Measurements from ENCODE around the gene VGLL1. TPM values are rescaled to one million over a fixed set of nuclear protein-coding genes. Genes with fewer than 3 reads are reported as not detected.

The VGLL1 gene, protein sequence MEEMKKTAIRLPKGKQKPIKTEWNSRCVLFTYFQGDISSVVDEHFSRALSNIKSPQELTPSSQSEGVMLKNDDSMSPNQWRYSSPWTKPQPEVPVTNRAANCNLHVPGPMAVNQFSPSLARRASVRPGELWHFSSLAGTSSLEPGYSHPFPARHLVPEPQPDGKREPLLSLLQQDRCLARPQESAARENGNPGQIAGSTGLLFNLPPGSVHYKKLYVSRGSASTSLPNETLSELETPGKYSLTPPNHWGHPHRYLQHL
- polyA plus RNA-seq (2013, experiment 1 of 2; ENCODE audit: insufficient read length), result not detected
- not detected for polyA plus RNA-seq (2013, experiment 2 of 2; ENCODE audit: insufficient read length)

DNA sequence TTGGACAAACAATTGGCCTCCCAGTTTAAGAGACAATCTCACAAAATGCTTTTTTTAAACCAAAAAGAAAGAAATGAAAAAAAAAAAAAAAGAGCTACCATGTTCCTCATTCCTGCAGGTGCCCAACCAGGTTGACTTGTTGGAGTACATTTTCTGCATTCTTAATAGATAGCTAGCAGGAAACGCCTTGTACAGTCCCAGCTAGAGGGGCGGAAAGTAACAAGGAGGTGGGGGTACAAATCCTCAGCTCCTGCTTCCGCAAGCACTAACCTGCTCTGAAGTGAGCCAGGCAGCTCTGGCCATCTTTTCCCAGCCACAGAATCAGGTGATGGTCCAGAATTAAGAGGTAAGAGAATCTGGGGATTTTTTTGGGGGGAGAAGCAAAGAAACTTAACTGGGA lies at the start of gene VGLL1:
VGLL1 (plus strand) TSS at position 265 of the 400 bp plus-strand sequence. CDS start 3,806 bp downstream, outside the sequence.
- no peak for DNase-seq

DNA sequence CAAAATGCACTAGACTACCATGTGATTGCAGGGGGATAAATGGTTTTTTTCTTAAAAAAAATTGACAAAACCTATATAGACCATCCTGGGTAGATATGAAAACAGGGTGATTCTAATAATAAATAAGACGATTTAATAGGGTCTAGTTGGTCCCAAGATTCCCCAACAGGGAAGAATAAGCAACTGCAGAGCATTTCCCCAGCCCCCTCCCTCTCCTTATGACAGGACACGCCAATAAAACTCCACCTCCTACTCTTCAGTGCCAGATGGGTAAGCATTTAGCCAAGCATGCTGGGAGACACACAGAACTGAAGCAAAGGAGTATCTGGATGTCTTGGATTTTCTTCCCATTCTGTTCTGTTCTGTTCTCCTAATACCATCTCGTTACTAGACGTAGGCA lies 44.4 kb upstream of the VGLL1 start, which contains the start of gene BRS3:
BRS3 (plus strand) TSS at position 301 of the 400 bp plus-strand sequence. CDS start 168 bp downstream, outside the sequence.
- no peak for DNase-seq

GRCh38 chrX:136488706-136489105 lies 43.3 kb upstream of the VGLL1 start:
- no peak for DNase-seq

DNA sequence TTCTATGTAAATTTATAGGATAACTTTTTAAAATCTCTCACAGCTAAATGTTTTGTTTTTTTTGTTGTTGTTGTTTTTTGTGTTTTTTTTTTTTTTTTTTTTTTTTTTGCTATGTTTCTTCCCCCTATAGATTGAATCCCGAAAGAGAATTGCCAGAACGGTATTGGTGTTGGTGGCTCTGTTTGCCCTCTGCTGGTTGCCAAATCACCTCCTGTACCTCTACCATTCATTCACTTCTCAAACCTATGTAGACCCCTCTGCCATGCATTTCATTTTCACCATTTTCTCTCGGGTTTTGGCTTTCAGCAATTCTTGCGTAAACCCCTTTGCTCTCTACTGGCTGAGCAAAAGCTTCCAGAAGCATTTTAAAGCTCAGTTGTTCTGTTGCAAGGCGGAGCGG lies 40.2 kb upstream of the VGLL1 start:
- DNase-seq, result no peak

- no peak for DNase-seq
Measured at GRCh38 chrX:136493011-136493410, 39.0 kb upstream of the VGLL1 start.

DNA sequence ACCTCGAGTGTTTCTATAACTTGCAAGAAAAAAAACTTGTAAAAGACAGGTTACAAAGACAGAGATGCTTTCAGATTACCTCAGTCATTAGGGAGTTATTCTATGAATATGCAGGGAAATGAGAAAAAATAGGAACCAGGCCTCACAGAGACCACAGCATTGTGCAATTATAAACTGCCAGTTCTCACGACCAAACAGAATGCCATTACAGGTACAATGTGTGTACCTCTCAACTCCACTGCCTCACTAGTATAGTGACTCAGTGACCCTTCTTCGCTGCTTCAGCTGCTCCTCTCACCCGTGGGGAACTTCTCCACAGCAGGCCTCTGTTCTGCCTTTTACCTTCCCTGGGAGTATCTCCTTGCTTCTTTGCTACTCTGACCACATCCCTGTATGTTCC lies 37.0 kb upstream of the VGLL1 start:
- no peak for DNase-seq

DNA sequence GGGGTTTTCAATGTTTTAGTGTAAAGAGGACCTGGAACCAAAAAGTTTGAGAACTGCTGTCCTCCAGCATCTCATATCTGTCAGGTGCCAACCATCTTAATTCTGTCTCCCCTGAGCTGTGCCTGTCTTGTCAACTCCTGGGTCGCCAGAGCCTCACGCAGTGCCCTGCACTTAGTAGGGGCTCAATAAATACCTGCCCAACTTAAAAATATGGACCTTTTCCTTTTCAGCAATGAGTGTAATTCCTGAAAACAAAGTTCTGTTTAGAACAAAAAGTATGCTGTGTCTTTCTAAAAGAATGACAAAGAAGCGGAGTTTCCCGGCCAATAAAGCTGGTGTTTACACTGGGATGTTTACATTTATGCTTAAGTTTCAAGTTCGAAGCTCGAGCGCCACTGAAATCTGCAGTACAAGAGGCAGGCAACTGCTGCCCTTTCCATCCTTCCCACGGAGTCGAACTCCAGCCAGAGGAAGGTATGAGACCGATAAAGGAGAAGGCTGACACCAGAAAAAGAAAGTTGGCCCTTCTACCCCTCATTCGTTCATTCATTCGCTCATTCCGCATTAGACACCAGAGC lies 35.7 kb upstream of the VGLL1 start:
- no peak for DNase-seq

DNA sequence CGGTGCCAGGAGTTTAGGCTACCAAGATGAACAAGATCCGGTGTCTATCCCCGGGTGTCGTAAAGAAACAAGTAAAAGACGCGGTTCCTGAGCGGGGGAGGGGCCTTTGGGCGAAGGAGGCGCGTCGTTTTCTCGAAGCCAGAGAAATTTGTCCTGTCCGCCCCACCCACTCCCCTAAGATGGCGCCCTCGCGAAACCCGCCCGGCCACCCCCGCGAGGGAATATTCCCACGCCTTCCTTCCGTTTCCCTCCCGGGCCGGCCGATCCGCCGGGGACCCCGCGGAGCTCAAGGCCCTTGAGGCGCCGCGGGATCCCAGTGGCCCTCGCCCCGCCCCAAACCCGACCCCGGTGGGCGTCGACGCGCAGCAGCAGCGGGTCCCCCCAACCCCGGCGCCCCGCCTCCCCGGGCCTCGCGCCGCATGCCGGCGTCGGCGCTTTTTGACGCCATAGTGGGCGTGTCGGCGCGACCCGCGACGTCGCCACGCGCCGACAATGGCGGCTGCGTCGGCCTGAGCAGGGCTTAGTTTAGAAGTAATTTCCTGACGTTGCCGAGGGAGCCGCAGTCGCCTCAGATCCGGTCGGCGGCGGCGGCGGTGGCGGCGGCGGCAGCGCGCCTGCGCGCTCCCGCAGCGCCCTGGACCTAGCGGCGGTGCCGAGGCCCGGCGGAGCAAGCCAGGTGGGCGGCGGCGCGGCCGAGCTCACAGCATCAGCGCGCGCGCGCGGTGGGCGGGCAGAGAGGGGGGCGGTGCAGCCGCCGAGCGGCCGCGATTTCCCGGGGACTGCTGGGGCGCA lies 35.1 kb upstream of the VGLL1 start:
- DNase-seq, result peak; percentile 85

GRCh38 chrX:136497556-136498052 lies 34.4 kb upstream of the VGLL1 start, which contains the start of gene HTATSF1:
Gene HTATSF1 (plus strand): TSS chrX:136497592. CDS start chrX:136497685, 93 bp downstream.
- no peak for DNase-seq

GRCh38 chrX:136519069-136519468 lies 12.9 kb upstream of the VGLL1 start:
- no peak for DNase-seq

GRCh38 chrX:136523770-136524169 lies 8.2 kb upstream of the VGLL1 start:
- DNase-seq, result no peak

DNA sequence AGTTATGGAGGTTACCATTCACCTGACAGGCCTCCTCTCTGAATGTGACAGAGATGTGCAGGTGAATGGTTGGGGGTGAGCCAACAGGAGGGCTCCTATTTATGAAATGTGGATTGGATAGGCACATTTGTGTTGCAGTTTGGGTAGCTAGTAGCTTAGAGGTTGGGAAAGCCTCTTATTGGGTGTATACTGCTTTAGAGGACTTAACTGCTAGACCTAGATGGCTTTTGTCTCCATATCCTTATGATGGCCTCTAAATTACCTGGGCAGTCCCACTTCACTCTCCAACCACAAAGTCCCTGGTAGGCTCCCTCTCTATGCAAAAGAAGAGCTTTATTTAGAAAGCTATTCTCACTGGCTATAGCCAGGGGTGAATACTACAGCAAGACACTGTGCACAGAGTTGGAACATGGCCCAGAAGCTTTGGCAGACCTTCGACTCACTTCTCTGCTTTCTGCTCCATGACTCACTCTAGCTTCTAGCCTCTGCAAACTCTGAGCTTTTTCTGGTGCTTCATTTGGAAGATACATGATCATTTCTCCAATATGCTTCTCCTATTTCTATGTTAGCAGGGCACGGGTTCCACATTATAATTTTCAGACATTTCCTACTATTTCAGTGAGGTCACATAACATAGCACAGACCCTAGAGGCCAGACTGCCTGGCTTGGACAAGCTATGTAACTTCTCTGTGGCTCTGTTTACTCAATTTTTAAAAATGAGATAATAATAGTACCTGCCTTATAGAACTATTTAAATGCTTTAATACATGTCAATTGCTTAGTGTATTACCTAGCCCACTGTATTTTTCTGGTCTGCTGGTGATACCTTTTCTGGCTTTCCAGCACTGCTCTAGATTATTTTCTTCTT lies 6.0 kb upstream of the VGLL1 start:
- DNase-seq, result peak; percentile 78

DNA sequence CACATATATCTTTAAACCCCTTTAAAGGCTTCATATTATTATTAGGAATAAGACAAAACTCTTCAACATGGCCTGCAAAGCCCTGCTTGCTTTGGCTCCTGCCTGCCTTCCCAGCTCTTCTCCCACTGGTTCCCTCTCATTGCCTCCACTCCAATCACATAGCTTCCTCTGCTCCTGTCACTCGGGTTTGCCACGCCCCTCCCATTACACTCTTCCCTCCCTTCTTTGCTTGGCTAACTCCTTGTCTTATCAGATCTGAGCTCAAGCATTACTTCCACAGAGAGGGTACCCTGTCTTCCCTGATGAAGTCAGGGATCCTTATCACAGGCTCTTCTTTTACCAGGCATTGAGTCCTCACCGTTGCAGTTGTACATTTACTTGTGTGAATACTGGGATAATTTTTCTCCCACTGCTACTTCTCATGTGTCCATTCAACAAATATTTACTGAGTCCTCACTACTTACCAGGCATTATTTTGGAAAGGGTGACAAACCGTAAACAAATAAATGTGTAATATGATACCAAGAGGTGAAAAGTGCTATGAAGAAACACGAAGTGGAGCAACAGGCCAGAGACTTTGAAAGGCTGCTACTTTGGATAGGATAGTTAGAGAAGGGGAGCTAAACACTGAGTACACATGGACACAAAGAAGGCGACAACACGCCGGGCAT lies 3.2 kb upstream of the VGLL1 start:
- no peak for DNase-seq

- DNase-seq, result no peak
Measured at GRCh38 chrX:136529795-136530194, 2.2 kb upstream of the VGLL1 start.

- no peak for DNase-seq
Measured at GRCh38 chrX:136534131-136534530, 2.1 kb downstream of the VGLL1 start.

DNA sequence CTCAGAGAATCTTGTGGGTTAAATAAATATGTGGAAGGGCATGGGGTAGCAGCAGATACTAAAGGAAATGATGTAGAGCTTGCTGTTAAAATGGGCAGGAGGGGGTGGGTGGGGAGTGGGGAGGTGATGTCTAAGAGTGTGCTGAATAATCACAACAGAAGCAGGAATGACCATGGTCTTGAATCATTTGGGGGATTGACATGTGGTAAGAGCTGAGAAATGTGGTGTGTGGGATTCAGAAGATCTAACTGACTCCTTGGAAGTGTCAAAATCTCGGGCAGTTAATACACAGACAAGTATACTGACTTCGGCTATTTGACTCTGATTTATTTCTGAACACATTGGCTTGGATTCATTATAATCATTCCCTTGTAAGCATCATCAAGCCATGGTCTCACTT lies 6.8 kb downstream of the VGLL1 start:
- DNase-seq, result no peak

GRCh38 chrX:136540226-136540625 lies 8.2 kb downstream of the VGLL1 start:
- DNase-seq, result no peak

DNA sequence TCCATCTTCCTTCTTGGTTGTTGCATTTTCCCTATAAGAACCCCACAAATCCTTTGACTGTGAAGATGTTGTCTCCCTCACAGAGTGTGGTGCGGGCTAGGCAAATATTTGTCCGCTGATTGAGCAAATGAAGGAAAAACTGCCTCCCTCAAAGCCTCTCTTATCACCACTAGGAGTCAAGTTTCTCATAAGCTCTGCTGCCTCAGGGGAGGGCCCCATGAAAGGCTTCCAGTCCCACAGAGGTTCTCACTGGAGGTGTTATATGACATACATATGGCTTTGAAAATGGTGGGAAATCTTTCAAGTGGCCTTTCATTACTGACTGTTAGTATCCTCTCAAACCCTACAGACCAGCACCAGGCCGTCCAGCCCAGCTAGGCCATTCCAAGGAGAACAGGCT lies 9.3 kb downstream of the VGLL1 start:
- no peak for DNase-seq

GRCh38 chrX:136542281-136542680 lies 10.3 kb downstream of the VGLL1 start:
- DNase-seq, result no peak

DNA sequence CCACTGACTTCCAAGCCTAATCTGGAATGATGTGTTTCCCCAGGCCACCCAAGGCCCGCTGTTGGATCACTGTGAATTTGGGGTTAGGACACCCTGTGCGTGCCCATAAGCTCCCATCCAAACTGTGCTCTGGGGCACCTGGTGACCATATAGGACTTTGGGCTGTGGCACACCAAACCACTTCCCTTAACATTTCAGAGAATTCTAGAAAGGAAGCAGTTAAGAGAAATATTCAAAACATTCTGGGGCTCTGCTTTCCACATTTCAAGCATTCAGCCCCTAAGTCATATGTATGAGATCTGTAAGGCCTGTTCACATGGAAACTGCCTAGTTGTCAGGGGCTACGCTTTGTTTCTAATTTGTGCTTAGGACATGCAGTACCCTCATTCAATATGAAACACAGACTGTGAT lies 14.4 kb downstream of the VGLL1 start:
- no peak for DNase-seq

GRCh38 chrX:136549226-136549625 lies 17.2 kb downstream of the VGLL1 start:
- DNase-seq, result no peak

DNA sequence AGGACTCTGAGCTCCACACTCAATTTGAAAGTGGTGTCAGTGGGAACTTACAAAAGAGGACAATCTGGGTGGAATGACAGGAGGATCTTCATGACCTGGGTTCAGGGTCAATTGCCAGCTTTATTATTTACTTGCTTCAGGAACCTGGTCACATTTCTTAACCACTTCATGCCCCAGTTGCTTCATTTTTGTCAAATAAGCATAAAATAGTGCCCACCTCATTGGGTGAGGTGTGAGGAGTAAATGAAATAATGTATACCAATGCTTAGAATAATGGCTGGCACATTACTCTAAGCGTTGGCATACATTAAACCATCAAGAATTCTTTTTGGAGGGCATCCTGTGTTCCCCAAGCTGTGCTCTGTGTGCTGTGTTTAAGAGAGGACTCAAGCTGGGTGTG lies 19.4 kb downstream of the VGLL1 start:
- DNase-seq, result no peak
